H9 (cell line): ENCODE data around the gene MAP3K5. TPM values are rescaled to one million over a fixed set of nuclear protein-coding genes. Genes with fewer than 3 reads are reported as not detected.

Source experiments
- DNase-seq: peaks from one replicate; pipeline ENCODE4 v3.0.0-alpha.2; 2017
- H2AFZ ChIP-seq: one replicate; pipeline ENCODE4 v1.6.1; 2013; ENCODE audit warnings: mild to moderate bottlenecking, low read length, control low read depth, moderate library complexity
- H2AK5ac ChIP-seq: 2 replicates; pipeline ENCODE4 v1.6.1; 2013; ENCODE audit warnings: low read length, control low read depth, mixed read lengths; ENCODE audit not compliant: insufficient read length
- H2BK120ac ChIP-seq: one replicate; pipeline ENCODE4 v1.6.1; 2013; ENCODE audit warnings: low read depth, mild to moderate bottlenecking, low read length, control low read depth, inconsistent platforms; ENCODE audit not compliant: poor library complexity, severe bottlenecking
- H2BK12ac ChIP-seq: 2 replicates; pipeline ENCODE4 v1.6.1; 2013; ENCODE audit warnings: low read length, control low read depth, mixed read lengths, low read depth; ENCODE audit not compliant: insufficient read length
- H2BK15ac ChIP-seq: 2 replicates; pipeline ENCODE4 v1.6.1; 2013; ENCODE audit warnings: low read depth, low read length, control low read depth
- H2BK20ac ChIP-seq: one replicate; pipeline ENCODE4 v1.6.1; 2013; ENCODE audit warnings: low read depth, mild to moderate bottlenecking, low read length, control low read depth, inconsistent platforms; ENCODE audit not compliant: poor library complexity, severe bottlenecking
- H2BK5ac ChIP-seq: 2 replicates; pipeline ENCODE4 v1.6.1; 2013; ENCODE audit warnings: low read length, control low read depth, mixed read lengths; ENCODE audit not compliant: insufficient read length
- H3K14ac ChIP-seq: 2 replicates; pipeline ENCODE4 v1.6.1; 2013; ENCODE audit warnings: low read length, control low read depth; ENCODE audit not compliant: insufficient read depth
- H3K18ac ChIP-seq: 2 replicates; pipeline ENCODE4 v1.6.1; 2013; ENCODE audit warnings: low read depth, mild to moderate bottlenecking, mixed read lengths, low read length, control low read depth; ENCODE audit not compliant: insufficient read length
- H3K23ac ChIP-seq: 2 replicates; pipeline ENCODE4 v1.6.1; 2013; ENCODE audit warnings: low read length, control low read depth, mixed read lengths, low read depth; ENCODE audit not compliant: insufficient read length
- H3K23me2 ChIP-seq: 2 replicates; pipeline ENCODE4 v1.6.1; 2013; ENCODE audit warnings: low read depth, mild to moderate bottlenecking, mixed read lengths, low read length, control low read depth; ENCODE audit not compliant: insufficient read length, poor library complexity, severe bottlenecking
- H3K27ac ChIP-seq: 2 replicates; pipeline ENCODE4 v1.5.1; 2013; ENCODE audit warnings: low read length, control low read depth, mixed read lengths, low read depth; ENCODE audit not compliant: insufficient read length
- H3K27me3 ChIP-seq: 2 replicates; pipeline ENCODE4 v1.6.1; 2013; ENCODE audit warnings: low read length, control low read depth, inconsistent platforms; ENCODE audit not compliant: insufficient read depth
- H3K4ac ChIP-seq: 2 replicates; pipeline ENCODE4 v1.6.1; 2013; ENCODE audit warnings: low read depth, mild to moderate bottlenecking, control low read depth, inconsistent platforms, low read length, moderate library complexity
- H3K4me1 ChIP-seq: 2 replicates; pipeline ENCODE4 v1.6.1; 2013; ENCODE audit warnings: low read length, control low read depth, inconsistent platforms; ENCODE audit not compliant: insufficient read depth
- H3K4me2 ChIP-seq: 2 replicates; pipeline ENCODE4 v1.6.1; 2013; ENCODE audit warnings: low read length, control low read depth, mixed read lengths; ENCODE audit not compliant: insufficient read length, insufficient read depth
- H3K56ac ChIP-seq: 2 replicates; pipeline ENCODE4 v1.6.1; 2013; ENCODE audit warnings: low read depth, mild to moderate bottlenecking, mixed read lengths, low read length, control low read depth; ENCODE audit not compliant: insufficient read length
- H3K79me1 ChIP-seq: 2 replicates; pipeline ENCODE4 v1.6.1; 2013; ENCODE audit warnings: low read depth, mild to moderate bottlenecking, moderate library complexity, low read length, control low read depth, inconsistent platforms; ENCODE audit not compliant: insufficient read depth, poor library complexity, severe bottlenecking
- H3K79me2 ChIP-seq: 2 replicates; pipeline ENCODE4 v1.6.1; 2013; ENCODE audit warnings: low read length, control low read depth, inconsistent platforms; ENCODE audit not compliant: insufficient read depth
- H3K9ac ChIP-seq: 2 replicates; pipeline ENCODE4 v1.6.1; 2013; ENCODE audit warnings: low read length, control low read depth, mixed read lengths; ENCODE audit not compliant: insufficient read length; ENCODE audit errors: extremely low read depth
- H3K9me3 ChIP-seq: one replicate; pipeline ENCODE4 v1.6.1; 2013; ENCODE audit warnings: low read depth, low read length, inconsistent platforms; ENCODE audit not compliant: control insufficient read depth
- H3T11ph ChIP-seq: one replicate; pipeline ENCODE4 v1.6.1; 2013; ENCODE audit warnings: mild to moderate bottlenecking, low read length, control low read depth, inconsistent platforms
- H4K20me1 ChIP-seq: one replicate; pipeline ENCODE4 v1.6.1; 2013; ENCODE audit not compliant: control insufficient read depth, insufficient read length, insufficient read depth
- H4K5ac ChIP-seq: 2 replicates; pipeline ENCODE4 v1.6.1; 2013; ENCODE audit warnings: low read depth, mild to moderate bottlenecking, mixed read lengths, low read length, control low read depth; ENCODE audit not compliant: insufficient read length
- H4K8ac ChIP-seq: replicated peaks from 2 replicates; pipeline ENCODE4 v1.6.1; 2013; ENCODE audit warnings: low read length, control low read depth, mixed read lengths, low read depth; ENCODE audit not compliant: insufficient read length
- H4K91ac ChIP-seq: 2 replicates; pipeline ENCODE4 v1.6.1; 2013; ENCODE audit warnings: low read depth, mild to moderate bottlenecking, moderate library complexity, mixed read lengths, low read length, control low read depth; ENCODE audit not compliant: insufficient read length
- H3K27ac Mint-ChIP-seq, 3 experiments: 2 replicates in 2 of 3; 3 replicates in 1 of 3; pipeline ENCODE4 v1.8.0; 2020 to 2021; ENCODE audit warnings: mixed read lengths in 3 of 3, mild to moderate bottlenecking in 1 of 3, moderate library complexity in 1 of 3
- H3K27me3 Mint-ChIP-seq: 2 replicates; pipeline ENCODE4 v1.8.0; 2021; ENCODE audit warnings: low read depth, mild to moderate bottlenecking, moderate library complexity, mixed read lengths
- H3K36me3 Mint-ChIP-seq, 3 experiments: 2 replicates in 2 of 3; 3 replicates in 1 of 3; pipeline ENCODE4 v1.8.0; 2020 to 2021; ENCODE audit warnings: low read depth in 3 of 3, mixed read lengths in 3 of 3; ENCODE audit not compliant: insufficient read depth in 1 of 3
- H3K4me1 Mint-ChIP-seq, 2 experiments: 2 replicates each; pipeline ENCODE4 v1.8.0; 2020; ENCODE audit warnings: mixed read lengths in 2 of 2
- H3K4me3 Mint-ChIP-seq, 2 experiments: 2 replicates in 1 of 2; 3 replicates in 1 of 2; pipeline ENCODE4 v1.8.0; 2020 to 2021; ENCODE audit warnings: mild to moderate bottlenecking in 2 of 2, mixed read lengths in 2 of 2, moderate library complexity in 1 of 2
- H3K9me3 Mint-ChIP-seq, 2 experiments: 2 replicates in 1 of 2; 3 replicates in 1 of 2; pipeline ENCODE4 v1.8.0; 2020; ENCODE audit warnings: mild to moderate bottlenecking in 2 of 2, mixed read lengths in 2 of 2, moderate library complexity in 1 of 2
- WGBS: extraction: QIAGEN DNeasy Blood & Tissue Kit; methylation state at CpG from one replicate; pipeline ENCODE4 v1.1.7; 2013; ENCODE audit warnings: missing lambda C conversion rate, low lambda C conversion rate, mixed read lengths; ENCODE audit not compliant: insufficient read length; ENCODE audit errors: extremely low coverage; 5-methylcytosine and 5-hydroxymethylcytosine counted together
- total RNA-seq: library from RNA; stranded (reverse); gene quantifications from 2 replicates; pipeline ENCODE4 v1.2.1, GENCODE V29; 2021
- TF ChIP-seq, protein P1 (sequence below): fragments of 200-600 bp; sonication (generic); conservative IDR thresholded peaks from 3 replicates; pipeline ENCODE4 v1.8.0; 2021; ENCODE audit warnings: antibody characterized with exemption, mild to moderate bottlenecking

MAP3K5 gene
- total RNA-seq, 1 experiment from 2014 or later = 1.6 TPM

DNA sequence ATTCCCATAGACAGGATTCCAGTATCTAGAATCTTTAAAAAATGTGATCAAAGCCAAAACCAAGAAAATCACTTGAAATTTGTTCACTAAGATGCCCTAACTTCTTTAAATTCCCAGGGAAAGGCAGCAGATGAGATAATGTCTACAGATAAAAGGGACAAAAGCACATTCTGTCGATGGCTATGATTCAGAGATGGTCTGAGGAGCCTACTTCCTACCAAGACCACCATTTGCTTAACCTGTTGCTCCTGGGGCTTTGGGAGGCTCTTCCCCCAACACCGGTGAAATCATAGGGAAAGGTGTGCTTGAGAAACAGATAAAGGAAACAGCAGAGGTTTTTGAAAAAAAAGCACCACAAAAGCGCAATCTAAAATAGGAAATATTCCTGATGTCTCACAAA lies 123.7 kb downstream of the MAP3K5 start:
- no peak overlapping the region for H3K4me2 ChIP-seq
- H3K27me3 ChIP-seq = no peaks in the 10 kb centered on the region
- H3K27me3 Mint-ChIP-seq = no peaks in the 10 kb centered on the region
- TF ChIP-seq, protein P1, sequence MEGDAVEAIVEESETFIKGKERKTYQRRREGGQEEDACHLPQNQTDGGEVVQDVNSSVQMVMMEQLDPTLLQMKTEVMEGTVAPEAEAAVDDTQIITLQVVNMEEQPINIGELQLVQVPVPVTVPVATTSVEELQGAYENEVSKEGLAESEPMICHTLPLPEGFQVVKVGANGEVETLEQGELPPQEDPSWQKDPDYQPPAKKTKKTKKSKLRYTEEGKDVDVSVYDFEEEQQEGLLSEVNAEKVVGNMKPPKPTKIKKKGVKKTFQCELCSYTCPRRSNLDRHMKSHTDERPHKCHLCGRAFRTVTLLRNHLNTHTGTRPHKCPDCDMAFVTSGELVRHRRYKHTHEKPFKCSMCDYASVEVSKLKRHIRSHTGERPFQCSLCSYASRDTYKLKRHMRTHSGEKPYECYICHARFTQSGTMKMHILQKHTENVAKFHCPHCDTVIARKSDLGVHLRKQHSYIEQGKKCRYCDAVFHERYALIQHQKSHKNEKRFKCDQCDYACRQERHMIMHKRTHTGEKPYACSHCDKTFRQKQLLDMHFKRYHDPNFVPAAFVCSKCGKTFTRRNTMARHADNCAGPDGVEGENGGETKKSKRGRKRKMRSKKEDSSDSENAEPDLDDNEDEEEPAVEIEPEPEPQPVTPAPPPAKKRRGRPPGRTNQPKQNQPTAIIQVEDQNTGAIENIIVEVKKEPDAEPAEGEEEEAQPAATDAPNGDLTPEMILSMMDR = no peak
- no peaks in the 10 kb centered on the region; the same call in 1 of the 2 replicates for H3K4me1 ChIP-seq
- no peak overlapping the region for H4K8ac ChIP-seq
- H2BK15ac ChIP-seq = no peak overlapping the region
- no peaks in the 10 kb centered on the region for H4K20me1 ChIP-seq
- no peak overlapping the region for H2AK5ac ChIP-seq
- H2BK5ac ChIP-seq = no peak overlapping the region
- no peaks in the 10 kb centered on the region for H3K9me3 Mint-ChIP-seq
- H4K91ac ChIP-seq = no peak overlapping the region
- no peak overlapping the region for H3K18ac ChIP-seq
- no peak for DNase-seq
- H3K79me1 ChIP-seq = no peaks in the 10 kb centered on the region
- H4K5ac ChIP-seq = no peak overlapping the region
- H3K27ac ChIP-seq = no peak overlapping the region
- H3T11ph ChIP-seq = no peak overlapping the region
- no peak overlapping the region for H3K4ac ChIP-seq
- H3K14ac ChIP-seq = no peak overlapping the region
- no peak overlapping the region for H2BK20ac ChIP-seq
- no peaks in the 10 kb centered on the region for H3K79me2 ChIP-seq
- WGBS = no CpG with 5 or more reads among the region's 3 CpGs
- no peak overlapping the region for H3K56ac ChIP-seq
- H3K23ac ChIP-seq = no peak overlapping the region
- no peak overlapping the region for H3K4me3 Mint-ChIP-seq
- H3K9me3 ChIP-seq = no peaks in the 10 kb centered on the region
- H3K27ac Mint-ChIP-seq = peak overlapping the region in 1 of 3 experiments; percentile 84; a peak in 3 of 7 replicates
- H3K9ac ChIP-seq = no peak overlapping the region
- H2BK12ac ChIP-seq = no peak overlapping the region
- no peaks in the 10 kb centered on the region; a peak in 1 of 7 replicates for H3K36me3 Mint-ChIP-seq
- no peaks in the 10 kb centered on the region for H3K4me1 Mint-ChIP-seq
- no peak overlapping the region for H2BK120ac ChIP-seq
- no peak overlapping the region for H2AFZ ChIP-seq
- no peaks in the 10 kb centered on the region for H3K23me2 ChIP-seq
